IPS-20b (cell line): ENCODE measurements around the gene MLH1.

Source experiments
- H3K27ac ChIP-seq: one replicate; pipeline ENCODE4 v1.5.1; 2013; ENCODE audit warnings: low read length
- H3K27me3 ChIP-seq: 2 replicates; pipeline ENCODE4 v1.6.1; 2013; ENCODE audit warnings: mild to moderate bottlenecking, low read length, inconsistent platforms; ENCODE audit not compliant: insufficient read depth
- H3K36me3 ChIP-seq: 2 replicates; pipeline ENCODE4 v1.6.1; 2013; ENCODE audit warnings: low read depth, mild to moderate bottlenecking, inconsistent platforms, low read length, moderate library complexity; ENCODE audit not compliant: insufficient read depth
- H3K4me1 ChIP-seq: 2 replicates; pipeline ENCODE4 v1.6.1; 2013; ENCODE audit warnings: mild to moderate bottlenecking, control low read depth, inconsistent platforms, low read length, moderate library complexity; ENCODE audit not compliant: insufficient read depth
- H3K4me3 ChIP-seq: 2 replicates; pipeline ENCODE4 v1.5.1; 2013; ENCODE audit warnings: mild to moderate bottlenecking, low read length, inconsistent platforms
- H3K9ac ChIP-seq: 2 replicates; pipeline ENCODE4 v1.6.1; 2013; ENCODE audit warnings: low read depth, mild to moderate bottlenecking, inconsistent platforms, low read length, moderate library complexity
- H3K9me3 ChIP-seq: 2 replicates; pipeline ENCODE4 v1.6.1; 2013; ENCODE audit warnings: mild to moderate bottlenecking, low read depth, low read length, inconsistent platforms; ENCODE audit not compliant: insufficient read depth

Gene MLH1

GRCh38 chr3:37097776-37098175 lies 104.5 kb downstream of the MLH1 start:
- H3K27me3 ChIP-seq = no peaks in the 10 kb centered on the region
- no peaks in the 10 kb centered on the region for H3K4me1 ChIP-seq
- no peak overlapping the region for H3K4me3 ChIP-seq
- no peak overlapping the region for H3K27ac ChIP-seq
- no peak overlapping the region for H3K9ac ChIP-seq
- no peaks in the 10 kb centered on the region for H3K9me3 ChIP-seq
- 0 out of 2 replicates have a peak, but pooled peaks cover 3% of the 10 kb centered on the region for H3K36me3 ChIP-seq

- Histone ChIP-seq H3K9ac (no peak overlapping the region), H3K4me3 (no peak overlapping the region), H3K27ac (no peak overlapping the region), H3K27me3 (no peaks in the 10 kb centered on the region), H3K9me3 (no peaks in the 10 kb centered on the region), H3K4me1 (no peaks in the 10 kb centered on the region), H3K36me3 (0 out of 2 replicates have a peak, but pooled peaks cover 3% of the 10 kb centered on the region)
Measured at GRCh38 chr3:37098884-37099283, 105.6 kb downstream of the MLH1 start.

GRCh38 chr3:37099469-37099868 lies 106.2 kb downstream of the MLH1 start:
- Histone ChIP-seq H3K27ac (no peak overlapping the region), H3K27me3 (no peaks in the 10 kb centered on the region), H3K4me3 (no peak overlapping the region), H3K9me3 (no peaks in the 10 kb centered on the region), H3K36me3 (0 out of 2 replicates have a peak, but pooled peaks cover 3% of the 10 kb centered on the region), H3K9ac (no peak overlapping the region), H3K4me1 (no peaks in the 10 kb centered on the region)

GRCh38 chr3:37100411-37100810 lies 107.1 kb downstream of the MLH1 start:
- H3K36me3 ChIP-seq = no peaks in the 10 kb centered on the region
- no peak overlapping the region for H3K4me3 ChIP-seq
- H3K27ac ChIP-seq = no peak overlapping the region
- no peak overlapping the region for H3K9ac ChIP-seq
- no peaks in the 10 kb centered on the region for H3K9me3 ChIP-seq
- no peaks in the 10 kb centered on the region for H3K4me1 ChIP-seq
- H3K27me3 ChIP-seq = no peaks in the 10 kb centered on the region
